WTC11 (cell line): Measurements from ENCODE around the gene FABP1. TPM values are rescaled to one million over a fixed set of nuclear protein-coding genes. Genes with fewer than 3 reads are reported as not detected.

Source experiments
- ATAC-seq: fragments of 200-7000 bp; cut with Tn5 transposase; 2 replicates; pipeline ENCODE4 v1.10.0; 2021; ENCODE audit warnings: mild to moderate bottlenecking, moderate library complexity
- CTCF ChIA-PET: fragments of 300-600 bp; sonication (Branson Sonifier 250); formaldehyde crosslinking; loops from one replicate; lab custom pipeline; 2021; ENCODE audit warnings: antibody characterized with exemption; lab: Charles Lee
- POLR2A ChIA-PET: fragments of 350-600 bp; sonication (Branson Sonifier 250); formaldehyde crosslinking; loops from one replicate; lab custom pipeline; 2021; ENCODE audit warnings: antibody characterized with exemption; lab: Charles Lee
- DNase-seq: peaks from one replicate; pipeline ENCODE4 v3.0.0; 2021; ENCODE audit warnings: low spot score
- H3K27ac Mint-ChIP-seq: 2 replicates; pipeline ENCODE4 v1.8.0; 2021; ENCODE audit warnings: mixed read lengths
- H3K27me3 Mint-ChIP-seq: 2 replicates; pipeline ENCODE4 v1.8.0; 2021; ENCODE audit warnings: low read depth, mild to moderate bottlenecking, moderate library complexity, mixed read lengths
- H3K36me3 Mint-ChIP-seq: 2 replicates; pipeline ENCODE4 v1.8.0; 2021; ENCODE audit warnings: mixed read lengths
- H3K4me1 Mint-ChIP-seq: 2 replicates; pipeline ENCODE4 v1.8.0; 2022; ENCODE audit warnings: mixed read lengths
- H3K4me3 Mint-ChIP-seq: 2 replicates; pipeline ENCODE4 v1.8.0; 2021; ENCODE audit warnings: mild to moderate bottlenecking, moderate library complexity, mixed read lengths
- H3K9me3 Mint-ChIP-seq: 2 replicates; pipeline ENCODE4 v1.8.0; 2021; ENCODE audit warnings: mixed read lengths
- AR ChIP-seq: fragments of 250-450 bp; sonication (Bioruptor Pico); IDR thresholded peaks from 2 replicates; pipeline ENCODE4 v1.9.0; 2021; ENCODE audit warnings: mild to moderate bottlenecking
- ARID4B ChIP-seq: sonication (generic); formaldehyde crosslinking; IDR thresholded peaks from 2 replicates; pipeline ENCODE4 v1.8.0; 2023; ENCODE audit warnings: missing genetic modification reagents, mild to moderate bottlenecking, borderline replicate concordance
- ERG ChIP-seq: fragments of 250-450 bp; sonication (Bioruptor Pico); IDR thresholded peaks from 2 replicates; pipeline ENCODE4 v1.8.0; 2021; ENCODE audit warnings: mild to moderate bottlenecking
- FOXJ3 ChIP-seq: sonication (generic); formaldehyde crosslinking; IDR thresholded peaks from 2 replicates; pipeline ENCODE4 v1.9.0; 2021; ENCODE audit warnings: missing genetic modification reagents, mild to moderate bottlenecking, borderline replicate concordance
- FOXP1 ChIP-seq: sonication (generic); formaldehyde crosslinking; IDR thresholded peaks from 2 replicates; pipeline ENCODE4 v1.8.0; 2022; ENCODE audit warnings: missing genetic modification reagents, mild to moderate bottlenecking, moderate library complexity, borderline replicate concordance
- GRHL2 ChIP-seq: fragments of 250-450 bp; sonication (Bioruptor Pico); IDR thresholded peaks from 2 replicates; pipeline ENCODE4 v1.8.0; 2022; ENCODE audit warnings: mild to moderate bottlenecking, moderate library complexity; ENCODE audit not compliant: insufficient replicate concordance, severe bottlenecking
- IRF1 ChIP-seq: sonication (generic); formaldehyde crosslinking; IDR thresholded peaks from 2 replicates; pipeline ENCODE4 v1.8.0; 2023; ENCODE audit warnings: missing genetic modification reagents
- MXD4 ChIP-seq: fragments of 250-450 bp; sonication (Bioruptor Pico); IDR thresholded peaks from 2 replicates; pipeline ENCODE4 v1.8.0; 2021; ENCODE audit warnings: mild to moderate bottlenecking, moderate library complexity, borderline replicate concordance
- NFYB ChIP-seq: sonication (generic); formaldehyde crosslinking; conservative IDR thresholded peaks from 2 replicates; pipeline ENCODE4 v1.8.0; 2022; ENCODE audit warnings: low read depth, missing genetic modification reagents
- OVOL2 ChIP-seq: fragments of 250-450 bp; sonication (Bioruptor Pico); IDR thresholded peaks from 2 replicates; pipeline ENCODE4 v1.9.0; 2021; ENCODE audit warnings: mild to moderate bottlenecking, borderline replicate concordance
- RELA ChIP-seq: sonication (generic); formaldehyde crosslinking; IDR thresholded peaks from 2 replicates; pipeline ENCODE4 v1.8.1; 2022; ENCODE audit warnings: missing genetic modification reagents, mild to moderate bottlenecking, borderline replicate concordance
- USF1 ChIP-seq: sonication (generic); formaldehyde crosslinking; IDR thresholded peaks from 2 replicates; pipeline ENCODE4 v1.8.0; 2022; ENCODE audit warnings: mild to moderate bottlenecking, missing genetic modification reagents
- USF2 ChIP-seq: sonication (generic); formaldehyde crosslinking; IDR thresholded peaks from 2 replicates; pipeline ENCODE4 v1.8.1; 2023; ENCODE audit warnings: mild to moderate bottlenecking, missing genetic modification reagents, moderate library complexity
- ZNF396 ChIP-seq: fragments of 250-450 bp; sonication (Bioruptor Pico); IDR thresholded peaks from 2 replicates; pipeline ENCODE4 v1.8.0; 2021; ENCODE audit warnings: mild to moderate bottlenecking, moderate library complexity, borderline replicate concordance
- ZNF423 ChIP-seq: fragments of 250-450 bp; sonication (Bioruptor Pico); IDR thresholded peaks from 2 replicates; pipeline ENCODE4 v2.1.2; 2022; ENCODE audit warnings: mild to moderate bottlenecking, moderate library complexity
- ZNF532 ChIP-seq: fragments of 250-450 bp; sonication (Bioruptor Pico); IDR thresholded peaks from 2 replicates; pipeline ENCODE4 v1.9.0; 2021; ENCODE audit warnings: mild to moderate bottlenecking, borderline replicate concordance
- total RNA-seq: library from RNA; stranded (reverse); gene quantifications from 3 replicates; pipeline ENCODE4 v1.2.3, GENCODE V29; 2021

Gene FABP1
- total RNA-seq, 1 experiment from 2014 or later: 0.46 TPM

- ATAC-seq (peak; percentile 100), DNase-seq (peak; percentile 95)
- Mint-ChIP-seq H3K36me3 (no peaks in the 10 kb centered on the region), H3K27me3 (peaks cover 4% of the 10 kb centered on the region; the same call in 1 of the 2 replicates), H3K9me3 (peaks cover 4% of the 10 kb centered on the region; the same call in 1 of the 2 replicates), H3K27ac (no peak overlapping the region), H3K4me1 (peaks cover 25% of the 10 kb centered on the region), H3K4me3 (no peak overlapping the region)
- CTCF ChIA-PET: interaction anchor here (1.2 to 1.8 kb wide), 3 partner anchors 39 to 60 kb away, joined by 3 to 10 read pairs (median 4); no protein-coding TSS in a partner anchor
- TF ChIP-seq ZNF532 (no peak), USF2 (no peak), FOXJ3 (CRISPR knock-in tag) (no peak), NFYB (CRISPR knock-in tag) (no peak), ZNF396 (CRISPR knock-in tag) (no peak), ARID4B (CRISPR knock-in tag) (no peak), OVOL2 (no peak), IRF1 (CRISPR knock-in tag) (no peak), GRHL2 (CRISPR knock-in tag) (no peak), FOXP1 (CRISPR knock-in tag) (no peak), USF1 (no peak), ERG (CRISPR knock-in tag) (no peak), RELA (CRISPR knock-in tag) (no peak), AR (CRISPR knock-in tag) (no peak), ZNF423 (CRISPR knock-in tag) (no peak), MXD4 (CRISPR knock-in tag) (no peak)
- POLR2A ChIA-PET: interaction anchor here (0.6 kb wide), 1 partner anchor 22 kb away, joined by 4 read pairs; no protein-coding TSS in a partner anchor
Measured at GRCh38 chr2:88099798-88100488, 27.9 kb downstream of the FABP1 start.
